Endodermal cell (in vitro differentiated cells): Measurements from ENCODE around the gene KRTAP10-2. TPM values are rescaled to one million over a fixed set of nuclear protein-coding genes. Genes with fewer than 3 reads are reported as not detected.
A peak's percentile ranks its signal among the peaks of the same experiment; 100 is the strongest.
"Not testable (repeated sequence)": the region's sequence is repeated elsewhere in the genome, so short reads cannot be mapped to it uniquely, and the experiment has no call there.

Experiments used
- DNase-seq: peaks from one replicate; pipeline ENCODE4 v3.0.0-alpha.2; 2017
- H3K27ac ChIP-seq: 2 replicates; pipeline ENCODE4 v1.5.1; 2013; ENCODE audit warnings: mild to moderate bottlenecking, low read depth, low read length, moderate library complexity
- H3K27me3 ChIP-seq: 2 replicates; pipeline ENCODE4 v1.6.1; 2013; ENCODE audit warnings: mild to moderate bottlenecking, low read length, moderate library complexity; ENCODE audit not compliant: insufficient read depth, control insufficient read depth, poor library complexity, severe bottlenecking
- H3K36me3 ChIP-seq: 2 replicates; pipeline ENCODE4 v1.7.0; 2013; ENCODE audit warnings: mild to moderate bottlenecking, low read length, moderate library complexity; ENCODE audit not compliant: control insufficient read depth, insufficient read depth
- H3K4me1 ChIP-seq: one replicate; pipeline ENCODE4 v1.7.0; 2013; ENCODE audit warnings: low read length; ENCODE audit not compliant: control insufficient read depth, insufficient read depth
- H3K4me3 ChIP-seq: 2 replicates; pipeline ENCODE4 v1.5.1; 2013; ENCODE audit warnings: mild to moderate bottlenecking, low read length, moderate library complexity
- H3K9ac ChIP-seq: 2 replicates; pipeline ENCODE4 v1.6.1; 2013; ENCODE audit warnings: mild to moderate bottlenecking, low read length, moderate library complexity; ENCODE audit not compliant: poor library complexity, severe bottlenecking; ENCODE audit errors: extremely low read depth
- H3K9me3 ChIP-seq: 2 replicates; pipeline ENCODE4 v1.6.1; 2013; ENCODE audit warnings: mild to moderate bottlenecking, low read length, moderate library complexity; ENCODE audit not compliant: control insufficient read depth
- H3K27ac Mint-ChIP-seq: 2 replicates; pipeline ENCODE4 v1.8.0; 2020; ENCODE audit warnings: mixed read lengths
- H3K27me3 Mint-ChIP-seq: 2 replicates; pipeline ENCODE4 v1.8.0; 2021; ENCODE audit warnings: mild to moderate bottlenecking, mixed read lengths; ENCODE audit not compliant: insufficient read depth
- H3K36me3 Mint-ChIP-seq: 2 replicates; pipeline ENCODE4 v1.8.0; 2020; ENCODE audit warnings: low read depth, mixed read lengths
- H3K4me1 Mint-ChIP-seq: 2 replicates; pipeline ENCODE4 v1.8.0; 2020; ENCODE audit warnings: mixed read lengths
- H3K4me3 Mint-ChIP-seq: 2 replicates; pipeline ENCODE4 v1.8.0; 2020; ENCODE audit warnings: mild to moderate bottlenecking, moderate library complexity, mixed read lengths
- H3K9me3 Mint-ChIP-seq: 2 replicates; pipeline ENCODE4 v1.8.0; 2020; ENCODE audit warnings: mild to moderate bottlenecking, mixed read lengths
- CTCF ChIP-seq: fragments of 200-600 bp; sonication (generic); conservative IDR thresholded peaks from 2 replicates; pipeline ENCODE4 v1.5.0; 2021; ENCODE audit warnings: antibody characterized with exemption, mild to moderate bottlenecking
- WGBS, 2 experiments: methylation state at CpG; one replicate each; pipeline versions ENCODE4 v1.1.5 to v1.1.7; 2013; ENCODE audit warnings: missing lambda C conversion rate in 2 of 2, mixed read lengths in 1 of 2; ENCODE audit not compliant: insufficient coverage in 1 of 2, insufficient read length in 1 of 2; 5-methylcytosine and 5-hydroxymethylcytosine counted together
- total RNA-seq, 2 donors: library from RNA; stranded (reverse); fragmentation: NEBNext Ultra II Directional in 1 of 2; extraction: Animal tissue kit (Norgen Biotek cat#: 25700) in 1 of 2; gene quantifications; 2 replicates in 1 of 2; 3 replicates in 1 of 2; pipeline ENCODE4 v1.2.1, GENCODE V29; 2021

Gene KRTAP10-2
- total RNA-seq, 2 donors from 2014 or later = not detected

GRCh38 chr21:44581158-44581557 lies 29.9 kb upstream of the KRTAP10-2 start:
- Histone ChIP-seq H3K9me3 (peaks cover 21% of the 10 kb centered on the region), H3K36me3 (no peaks in the 10 kb centered on the region), H3K9ac (no peak overlapping the region), H3K4me1 (no peaks in the 10 kb centered on the region), H3K27me3 (no peaks in the 10 kb centered on the region), H3K4me3 (no peak overlapping the region), H3K27ac (no peak overlapping the region)
- WGBS, 2 experiments = 93 to 94% methylated on average over 2 to 3 of the region's 3 CpGs
- Mint-ChIP-seq H3K4me1 (peaks cover 5% of the 10 kb centered on the region), H3K27me3 (peaks cover 10% of the 10 kb centered on the region), H3K36me3 (peaks cover 3% of the 10 kb centered on the region), H3K27ac (no peak overlapping the region), H3K4me3 (no peak overlapping the region), H3K9me3 (peaks cover 30% of the 10 kb centered on the region)
- TF ChIP-seq CTCF = no peak
- no peak for DNase-seq

GRCh38 chr21:44580231-44580821 lies 29.0 kb upstream of the KRTAP10-2 start, which contains the start of gene KRTAP10-5:
Gene KRTAP10-5 (minus strand): TSS chr21:44580604. CDS start chr21:44580578, 26 bp downstream.
- H3K4me1 Mint-ChIP-seq, H3K4me1 ChIP-seq, H3K27ac Mint-ChIP-seq, H3K4me3 Mint-ChIP-seq, H3K27ac ChIP-seq, H3K27me3 ChIP-seq, H3K4me3 ChIP-seq, H3K27me3 Mint-ChIP-seq, H3K36me3 ChIP-seq, H3K36me3 Mint-ChIP-seq, H3K9ac ChIP-seq: not testable (repeated sequence)
- peaks cover 21% of the 10 kb centered on the region for H3K9me3 ChIP-seq
- peaks cover 34% of the 10 kb centered on the region for H3K9me3 Mint-ChIP-seq
- 79 to 85% methylated on average over 12 to 19 of the region's 19 CpGs for WGBS, 2 experiments
- DNase-seq = peak; percentile 24

- Histone ChIP-seq H3K27me3 (no peaks in the 10 kb centered on the region), H3K4me3 (no peak overlapping the region), H3K9ac (no peak overlapping the region), H3K36me3 (no peaks in the 10 kb centered on the region), H3K4me1 (no peaks in the 10 kb centered on the region), H3K27ac (no peak overlapping the region), H3K9me3 (peaks cover 21% of the 10 kb centered on the region)
- Mint-ChIP-seq H3K4me3 (no peak overlapping the region), H3K27me3 (peaks cover 8% of the 10 kb centered on the region), H3K4me1 (peaks cover 7% of the 10 kb centered on the region), H3K9me3 (peaks cover 34% of the 10 kb centered on the region), H3K27ac (no peak overlapping the region), H3K36me3 (peaks cover 3% of the 10 kb centered on the region)
- DNase-seq = no peak
- WGBS, 2 experiments = 85 to 89% methylated on average over 7 of the region's 7 CpGs
- no peak for TF ChIP-seq CTCF
These were observed 28.5 kb upstream of the KRTAP10-2 start for GRCh38 chr21:44579833-44580144.
